Measurements from ENCODE around the gene UGT1A10. TPM values are rescaled to one million over a fixed set of nuclear protein-coding genes. Genes with fewer than 3 reads are reported as not detected.
"Not testable (repeated sequence)": the region's sequence is repeated elsewhere in the genome, so short reads cannot be mapped to it uniquely, and the experiment has no call there.

Gene UGT1A10
- total and polyA plus RNA-seq, 4 donors: 0.03 to 0.14 TPM; not detected in 2

DNA sequence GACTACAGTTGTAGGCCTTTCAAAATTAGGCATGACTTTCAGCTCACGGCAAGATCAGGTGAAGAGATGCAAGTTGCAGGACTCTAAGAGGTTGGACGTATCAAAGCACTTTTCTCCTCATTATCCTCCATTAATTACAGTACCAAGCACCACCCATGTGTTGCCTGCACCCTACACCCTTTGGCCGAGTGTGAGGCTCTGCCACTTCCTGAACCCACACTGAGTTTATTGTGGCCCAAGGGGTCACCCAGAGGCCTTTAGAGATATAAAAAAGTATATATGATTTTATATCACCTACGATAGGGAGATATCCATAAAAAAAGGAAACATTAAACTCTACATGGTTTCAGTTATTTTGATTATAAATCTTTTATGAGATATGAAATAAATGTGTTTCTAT, 16.0 kb upstream of the UGT1A10 start:
- H3K27me3 ChIP-seq (ENCODE audit: control insufficient read depth in 3 of 3, insufficient read depth in 3 of 3, low read length in 2 of 3): no peaks in the 10 kb centered on the region
- H3K36me3 ChIP-seq (ENCODE audit: control insufficient read depth in 4 of 4, insufficient read depth in 4 of 4, low read length in 4 of 4): no peaks in the 10 kb centered on the region
- TF ChIP-seq, protein P1, sequence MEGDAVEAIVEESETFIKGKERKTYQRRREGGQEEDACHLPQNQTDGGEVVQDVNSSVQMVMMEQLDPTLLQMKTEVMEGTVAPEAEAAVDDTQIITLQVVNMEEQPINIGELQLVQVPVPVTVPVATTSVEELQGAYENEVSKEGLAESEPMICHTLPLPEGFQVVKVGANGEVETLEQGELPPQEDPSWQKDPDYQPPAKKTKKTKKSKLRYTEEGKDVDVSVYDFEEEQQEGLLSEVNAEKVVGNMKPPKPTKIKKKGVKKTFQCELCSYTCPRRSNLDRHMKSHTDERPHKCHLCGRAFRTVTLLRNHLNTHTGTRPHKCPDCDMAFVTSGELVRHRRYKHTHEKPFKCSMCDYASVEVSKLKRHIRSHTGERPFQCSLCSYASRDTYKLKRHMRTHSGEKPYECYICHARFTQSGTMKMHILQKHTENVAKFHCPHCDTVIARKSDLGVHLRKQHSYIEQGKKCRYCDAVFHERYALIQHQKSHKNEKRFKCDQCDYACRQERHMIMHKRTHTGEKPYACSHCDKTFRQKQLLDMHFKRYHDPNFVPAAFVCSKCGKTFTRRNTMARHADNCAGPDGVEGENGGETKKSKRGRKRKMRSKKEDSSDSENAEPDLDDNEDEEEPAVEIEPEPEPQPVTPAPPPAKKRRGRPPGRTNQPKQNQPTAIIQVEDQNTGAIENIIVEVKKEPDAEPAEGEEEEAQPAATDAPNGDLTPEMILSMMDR (IDR thresholded peaks at IDR 0.05; ENCODE audit: control extremely low read depth, extremely low read depth): no peak
- H3K4me3 ChIP-seq: no peak overlapping the region
- H3K4me1 ChIP-seq (ENCODE audit: control insufficient read depth in 5 of 5, insufficient read depth in 5 of 5, low read length in 5 of 5): no peaks in the 10 kb centered on the region
- ATAC-seq (ENCODE audit: insufficient read depth, low FRiP score): no peak
- H3K27ac ChIP-seq (ENCODE audit: low read depth in 1 of 2, low read length in 1 of 2): no peak overlapping the region
- 82 to 85% methylated on average over 4 of the region's 4 CpGs for WGBS, 2 donors
- no peak overlapping the region for H3K9ac ChIP-seq (ENCODE audit: insufficient read depth in 1 of 2, low read length in 2 of 2)
- H3K9me3 ChIP-seq (ENCODE audit: control insufficient read depth in 4 of 4, insufficient read depth in 3 of 4, low read length in 3 of 4): no peaks in the 10 kb centered on the region
- no peak for DNase-seq

DNA sequence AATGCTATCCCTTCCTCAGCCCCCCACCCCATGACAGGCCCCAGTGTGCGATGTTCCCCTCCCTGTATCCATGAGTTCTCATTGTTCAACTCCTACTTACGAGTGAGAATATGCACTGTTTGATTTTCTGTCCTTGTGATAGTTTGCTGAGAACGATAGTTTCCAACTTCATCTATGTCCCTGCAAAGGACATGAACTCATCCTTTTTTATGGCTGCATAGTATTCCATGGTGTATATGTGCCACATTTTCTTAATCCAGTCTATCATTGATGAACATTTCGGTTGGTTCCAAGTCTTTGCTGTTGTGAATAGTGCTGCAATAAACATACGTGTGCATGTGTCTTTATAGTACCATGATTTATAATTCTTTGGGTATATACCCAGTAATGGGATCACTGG, 14.4 kb upstream of the UGT1A10 start:
- not testable (repeated sequence) for H3K9me3 ChIP-seq (ENCODE audit: control insufficient read depth in 4 of 4, insufficient read depth in 3 of 4, low read length in 3 of 4); H3K27me3 ChIP-seq (ENCODE audit: control insufficient read depth in 3 of 3, insufficient read depth in 3 of 3, low read length in 2 of 3); ATAC-seq (ENCODE audit: insufficient read depth, low FRiP score); H3K4me3 ChIP-seq; H3K27ac ChIP-seq (ENCODE audit: low read depth in 1 of 2, low read length in 1 of 2); H3K9ac ChIP-seq (ENCODE audit: insufficient read depth in 1 of 2, low read length in 2 of 2); H3K4me1 ChIP-seq (ENCODE audit: control insufficient read depth in 5 of 5, insufficient read depth in 5 of 5, low read length in 5 of 5); DNase-seq; H3K36me3 ChIP-seq (ENCODE audit: control insufficient read depth in 4 of 4, insufficient read depth in 4 of 4, low read length in 4 of 4)
- WGBS, 2 donors: 93 to 94% methylated on average over 5 of the region's 5 CpGs

DNA sequence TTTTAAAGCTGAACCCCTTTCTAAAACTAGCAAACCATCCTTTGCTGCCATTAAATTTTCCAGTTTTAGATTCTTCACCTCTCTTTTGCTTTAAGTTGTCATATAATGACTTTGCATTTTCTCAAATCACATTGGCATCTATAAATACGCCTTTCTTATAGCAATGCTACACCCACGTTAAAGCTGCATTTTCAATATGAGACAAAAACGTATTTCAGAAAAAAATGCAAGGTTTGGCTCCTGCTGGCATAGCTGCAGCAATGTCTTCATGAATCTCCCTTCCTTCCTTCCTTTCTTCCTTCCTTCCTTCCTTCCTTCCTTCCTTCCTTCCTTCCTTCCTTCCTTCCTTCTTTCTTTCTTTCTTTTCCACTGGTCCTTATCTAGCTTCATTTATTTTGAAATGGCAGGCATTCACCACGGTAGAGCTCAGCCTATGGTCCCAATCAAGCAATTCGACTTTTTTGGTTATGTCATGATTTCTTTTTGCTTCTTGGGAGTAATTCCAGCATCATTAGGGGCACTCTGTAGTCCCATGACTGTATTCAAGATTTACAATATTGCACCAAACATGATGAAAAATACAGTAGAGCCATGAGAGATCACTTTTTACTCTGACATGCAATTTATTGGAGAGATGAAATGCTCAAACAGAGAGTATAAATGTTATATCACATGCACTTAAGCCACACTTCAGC, 8.8 kb upstream of the UGT1A10 start:
- TF ChIP-seq, protein P1 (IDR thresholded peaks at IDR 0.05; ENCODE audit: control extremely low read depth, extremely low read depth): no peak
- Histone ChIP-seq H3K27ac (ENCODE audit: low read depth in 1 of 2, low read length in 1 of 2) (no peak overlapping the region), H3K9ac (ENCODE audit: insufficient read depth in 1 of 2, low read length in 2 of 2) (no peak overlapping the region), H3K4me1 (ENCODE audit: control insufficient read depth in 5 of 5, insufficient read depth in 5 of 5, low read length in 5 of 5) (no peaks in the 10 kb centered on the region), H3K36me3 (ENCODE audit: control insufficient read depth in 4 of 4, insufficient read depth in 4 of 4, low read length in 4 of 4) (no peaks in the 10 kb centered on the region), H3K27me3 (ENCODE audit: control insufficient read depth in 3 of 3, insufficient read depth in 3 of 3, low read length in 2 of 3) (no peaks in the 10 kb centered on the region), H3K4me3 (no peak overlapping the region), H3K9me3 (ENCODE audit: control insufficient read depth in 4 of 4, insufficient read depth in 3 of 4, low read length in 3 of 4) (no peaks in the 10 kb centered on the region)
- DNase-seq (no peak), ATAC-seq (ENCODE audit: insufficient read depth, low FRiP score) (no peak)
- 69 to 70% methylated on average over 5 of the region's 5 CpGs for WGBS, 2 donors

DNA sequence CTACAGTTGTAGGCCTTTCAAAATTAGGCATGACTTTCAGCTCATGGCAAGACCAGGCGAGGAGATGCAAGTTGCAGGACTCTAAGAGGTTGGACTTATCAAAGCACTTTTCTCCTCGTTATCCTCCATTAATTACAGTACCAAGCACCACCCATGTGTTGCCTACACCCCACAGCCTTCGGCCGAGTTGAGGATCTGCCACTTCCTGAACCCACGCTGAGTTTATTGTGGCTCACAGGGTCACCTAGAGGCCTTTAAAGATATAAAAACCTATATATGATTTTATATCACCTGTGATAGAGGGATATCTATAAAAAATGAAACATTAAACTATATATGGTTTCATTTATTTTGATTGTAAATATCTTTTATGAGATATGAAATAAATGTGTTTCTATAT, 2.6 kb downstream of the UGT1A10 start:
- H3K4me3 ChIP-seq: no peak overlapping the region
- H3K27me3 ChIP-seq (ENCODE audit: control insufficient read depth in 3 of 3, insufficient read depth in 3 of 3, low read length in 2 of 3): no peaks in the 10 kb centered on the region
- no peaks in the 10 kb centered on the region for H3K36me3 ChIP-seq (ENCODE audit: control insufficient read depth in 4 of 4, insufficient read depth in 4 of 4, low read length in 4 of 4)
- DNase-seq: no peak
- 58 to 68% methylated on average over 5 of the region's 5 CpGs for WGBS, 2 donors
- no peak overlapping the region for H3K27ac ChIP-seq (ENCODE audit: low read depth in 1 of 2, low read length in 1 of 2)
- H3K9ac ChIP-seq (ENCODE audit: insufficient read depth in 1 of 2, low read length in 2 of 2): no peak overlapping the region
- no peak for ATAC-seq (ENCODE audit: insufficient read depth, low FRiP score)
- peaks cover 0 to 3% (median 0%) of the 10 kb centered on the region in 4 donors for H3K9me3 ChIP-seq (ENCODE audit: control insufficient read depth in 4 of 4, insufficient read depth in 3 of 4, low read length in 3 of 4)
- TF ChIP-seq, protein P1 (IDR thresholded peaks at IDR 0.05; ENCODE audit: control extremely low read depth, extremely low read depth): no peak
- H3K4me1 ChIP-seq (ENCODE audit: control insufficient read depth in 5 of 5, insufficient read depth in 5 of 5, low read length in 5 of 5): no peaks in the 10 kb centered on the region

Data from lung (tissue), 12 donors.